Activated CD4-positive, alpha-beta T cell treated with anti-CD3 and anti-CD28 coated beads, Interleukin-2, amount 10 ng/mL, durations not matched to agents 7 days and 5 days (primary cell): ENCODE results near the gene NHLH2. TPM values are rescaled to one million over a fixed set of nuclear protein-coding genes. Genes with fewer than 3 reads are reported as not detected.

ENCODE experiments used
- CTCF ChIA-PET: fragments of 350-600 bp; sonication (Branson Sonifier 250); formaldehyde crosslinking; loops from one replicate; lab custom pipeline; 2021; ENCODE audit warnings: antibody characterized with exemption; lab: Charles Lee
- POLR2A ChIA-PET: fragments of 350-600 bp; sonication (Branson Sonifier 250); formaldehyde crosslinking; loops from one replicate; lab custom pipeline; 2021; ENCODE audit warnings: antibody characterized with exemption; lab: Charles Lee
- DNase-seq: peaks from one replicate; pipeline ENCODE4 v3.0.0-alpha.2; 2020
- H3K27ac Mint-ChIP-seq: one replicate; pipeline ENCODE4 v1.8.0; 2021; ENCODE audit warnings: mild to moderate bottlenecking, moderate library complexity, mixed read lengths
- H3K27me3 Mint-ChIP-seq: one replicate; pipeline ENCODE4 v1.8.0; 2021; ENCODE audit warnings: mixed read lengths
- H3K36me3 Mint-ChIP-seq: one replicate; pipeline ENCODE4 v1.8.0; 2021; ENCODE audit warnings: low read depth, mixed read lengths
- H3K4me1 Mint-ChIP-seq: one replicate; pipeline ENCODE4 v1.8.0; 2021; ENCODE audit warnings: mixed read lengths
- H3K4me3 Mint-ChIP-seq: one replicate; pipeline ENCODE4 v1.8.0; 2021; ENCODE audit warnings: mild to moderate bottlenecking, moderate library complexity, mixed read lengths
- H3K9me3 Mint-ChIP-seq: one replicate; pipeline ENCODE4 v1.8.0; 2021; ENCODE audit warnings: mixed read lengths
- total RNA-seq, 2 experiments: library from RNA; stranded (reverse); gene quantifications; one replicate each; pipeline ENCODE4 v1.2.3, GENCODE V29; 2021

The NHLH2 gene
- total RNA-seq, 2 experiments from 2014 or later, result not detected

DNA sequence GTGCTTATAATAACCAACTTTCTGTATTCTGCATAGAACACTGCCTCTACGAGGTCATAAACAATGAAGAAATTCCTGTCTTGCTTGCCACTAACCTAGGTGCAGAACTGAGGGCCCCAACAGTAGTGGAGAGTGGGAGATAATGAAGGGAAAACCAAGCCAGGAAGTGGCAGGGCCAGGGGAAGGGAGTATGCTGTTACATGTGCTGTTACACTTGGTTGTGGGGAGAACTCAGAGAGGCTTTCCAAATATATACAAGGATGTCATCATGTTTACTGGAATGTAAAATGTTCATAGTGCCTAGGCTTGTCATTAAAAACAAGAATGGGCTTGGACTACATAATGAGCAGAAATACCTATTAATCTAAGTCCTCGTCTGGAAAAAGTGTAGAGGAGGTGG, 31.1 kb downstream of the NHLH2 start:
- DNase-seq, result no peak
- no peak overlapping the region for H3K4me3 Mint-ChIP-seq
- H3K27ac Mint-ChIP-seq, result no peak overlapping the region
- no peaks in the 10 kb centered on the region for H3K36me3 Mint-ChIP-seq
- no peaks in the 10 kb centered on the region for H3K4me1 Mint-ChIP-seq
- CTCF ChIA-PET, result no interaction called here
- peaks cover 10% of the 10 kb centered on the region for H3K27me3 Mint-ChIP-seq
- H3K9me3 Mint-ChIP-seq, result no peaks in the 10 kb centered on the region
- POLR2A ChIA-PET, result no interaction called here

DNA sequence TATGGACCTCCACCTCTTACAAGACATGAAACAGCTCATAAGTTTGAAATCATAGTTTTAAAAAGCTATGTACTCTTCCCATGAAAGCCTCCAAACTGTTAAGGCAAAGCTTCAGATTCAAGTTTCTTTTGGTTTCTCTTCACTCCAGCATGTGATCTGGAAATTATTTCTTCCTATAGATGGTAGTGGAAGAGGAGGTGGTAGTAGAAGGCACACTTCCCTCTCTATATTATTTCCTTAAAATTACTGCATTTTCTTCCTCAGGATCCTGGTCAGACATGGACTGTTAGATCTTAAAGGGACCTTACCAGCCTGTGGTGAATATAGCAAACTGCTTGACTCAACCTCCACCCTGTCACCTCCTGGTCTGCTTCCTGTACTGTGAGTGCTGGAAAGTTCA, 31.9 kb downstream of the NHLH2 start:
- ChIA-PET POLR2A (no interaction called here), CTCF (no interaction called here)
- Mint-ChIP-seq H3K36me3 (no peaks in the 10 kb centered on the region), H3K4me1 (no peaks in the 10 kb centered on the region), H3K27me3 (peaks cover 7% of the 10 kb centered on the region), H3K27ac (no peak overlapping the region), H3K9me3 (no peaks in the 10 kb centered on the region), H3K4me3 (no peak overlapping the region)
- no peak for DNase-seq

GRCh38 chr1:115807723-115808122, 33.2 kb downstream of the NHLH2 start:
- no peaks in the 10 kb centered on the region for H3K4me1 Mint-ChIP-seq
- ChIA-PET POLR2A (no interaction called here), CTCF (interaction anchor here (0.7 kb wide), 1 partner anchor 213 kb away, joined by 3 read pairs; no protein-coding TSS in a partner anchor)
- no peaks in the 10 kb centered on the region for H3K9me3 Mint-ChIP-seq
- H3K4me3 Mint-ChIP-seq, result no peak overlapping the region
- peaks cover 12% of the 10 kb centered on the region for H3K27me3 Mint-ChIP-seq
- H3K27ac Mint-ChIP-seq, result no peak overlapping the region
- H3K36me3 Mint-ChIP-seq, result no peaks in the 10 kb centered on the region
- peak; percentile 71 for DNase-seq

- H3K9me3 Mint-ChIP-seq, result no peaks in the 10 kb centered on the region
- DNase-seq, result no peak
- no peaks in the 10 kb centered on the region for H3K36me3 Mint-ChIP-seq
- no peaks in the 10 kb centered on the region for H3K4me1 Mint-ChIP-seq
- peaks cover 16% of the 10 kb centered on the region for H3K27me3 Mint-ChIP-seq
- CTCF ChIA-PET, result interaction anchor here (0.6 kb wide), 1 partner anchor 21 kb away, joined by 4 read pairs; no protein-coding TSS in a partner anchor
- POLR2A ChIA-PET, result no interaction called here
- no peak overlapping the region for H3K4me3 Mint-ChIP-seq
- no peak overlapping the region for H3K27ac Mint-ChIP-seq
Observed at GRCh38 chr1:115805597-115805996, 35.3 kb downstream of the NHLH2 start.

DNA sequence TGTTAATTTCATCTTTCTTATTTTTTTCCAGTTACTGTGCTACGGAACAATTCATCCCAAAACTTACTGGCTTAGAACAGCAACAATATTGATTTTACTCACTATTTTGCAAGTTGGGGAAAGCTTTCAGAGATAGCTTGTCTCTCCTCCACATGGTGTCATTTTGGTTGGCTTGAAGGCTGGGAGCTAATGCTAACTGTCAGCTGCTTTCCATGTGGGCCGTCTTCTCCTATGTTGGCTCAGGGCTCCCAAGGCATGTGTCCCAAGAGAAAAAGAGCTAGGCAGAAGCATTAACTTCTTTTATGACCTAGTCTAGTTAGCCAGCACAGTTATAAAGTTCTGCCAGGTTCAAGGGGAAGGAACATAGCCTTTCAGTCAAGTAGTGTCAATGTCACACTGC, 38.5 kb downstream of the NHLH2 start:
- H3K9me3 Mint-ChIP-seq, result no peaks in the 10 kb centered on the region
- POLR2A ChIA-PET, result no interaction called here
- DNase-seq, result no peak
- H3K4me3 Mint-ChIP-seq, result no peak overlapping the region
- no peaks in the 10 kb centered on the region for H3K36me3 Mint-ChIP-seq
- H3K27ac Mint-ChIP-seq, result no peak overlapping the region
- H3K4me1 Mint-ChIP-seq, result no peaks in the 10 kb centered on the region
- peaks cover 26% of the 10 kb centered on the region for H3K27me3 Mint-ChIP-seq
- CTCF ChIA-PET, result no interaction called here

DNA sequence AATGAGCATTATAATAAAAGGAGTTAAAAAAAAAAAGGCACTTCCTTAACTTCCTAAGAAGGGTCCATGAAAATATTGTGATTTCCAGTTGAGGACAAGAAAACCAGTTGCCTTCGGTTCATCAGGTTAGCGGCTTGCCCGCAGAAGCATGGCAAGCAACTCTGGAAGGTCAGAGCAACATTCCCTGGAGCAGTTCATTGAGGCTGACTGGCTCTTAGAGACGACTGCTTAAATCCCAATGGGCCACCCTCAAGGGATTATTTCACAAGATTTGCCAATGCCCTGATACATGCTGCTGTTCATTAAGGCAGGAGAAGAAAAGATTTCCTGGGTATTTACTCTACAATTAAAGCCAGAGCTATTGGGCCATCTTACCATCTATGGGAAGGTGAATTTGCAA, 43.4 kb downstream of the NHLH2 start:
- no peaks in the 10 kb centered on the region for H3K9me3 Mint-ChIP-seq
- CTCF ChIA-PET, result no interaction called here
- POLR2A ChIA-PET, result no interaction called here
- H3K4me1 Mint-ChIP-seq, result no peaks in the 10 kb centered on the region
- no peaks in the 10 kb centered on the region for H3K36me3 Mint-ChIP-seq
- no peak overlapping the region for H3K4me3 Mint-ChIP-seq
- no peak for DNase-seq
- H3K27me3 Mint-ChIP-seq, result peaks cover 38% of the 10 kb centered on the region
- H3K27ac Mint-ChIP-seq, result no peak overlapping the region

DNA sequence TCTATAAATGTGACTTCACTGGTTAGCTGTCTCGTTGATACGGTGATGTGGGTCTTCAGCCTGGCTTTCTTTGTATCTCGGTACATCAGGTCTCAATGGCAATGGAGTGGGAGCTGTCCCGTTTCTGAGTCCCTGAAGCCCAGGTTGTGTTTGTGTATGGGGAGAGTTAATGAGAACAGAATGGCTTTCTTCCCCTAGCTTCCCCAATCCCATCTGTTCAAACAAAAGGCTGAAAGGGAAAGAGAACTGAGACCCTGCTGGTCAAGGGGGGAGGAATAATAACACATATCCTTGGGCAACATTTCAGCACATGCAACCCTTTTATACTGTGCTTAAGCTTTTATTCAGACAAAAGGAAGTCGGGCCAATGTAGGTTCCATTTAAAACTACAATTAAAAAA, 44.0 kb downstream of the NHLH2 start:
- Mint-ChIP-seq H3K27me3 (peaks cover 41% of the 10 kb centered on the region), H3K4me1 (no peaks in the 10 kb centered on the region), H3K4me3 (no peak overlapping the region), H3K27ac (no peak overlapping the region), H3K36me3 (no peaks in the 10 kb centered on the region), H3K9me3 (no peaks in the 10 kb centered on the region)
- POLR2A ChIA-PET, result no interaction called here
- CTCF ChIA-PET, result no interaction called here
- DNase-seq, result no peak

DNA sequence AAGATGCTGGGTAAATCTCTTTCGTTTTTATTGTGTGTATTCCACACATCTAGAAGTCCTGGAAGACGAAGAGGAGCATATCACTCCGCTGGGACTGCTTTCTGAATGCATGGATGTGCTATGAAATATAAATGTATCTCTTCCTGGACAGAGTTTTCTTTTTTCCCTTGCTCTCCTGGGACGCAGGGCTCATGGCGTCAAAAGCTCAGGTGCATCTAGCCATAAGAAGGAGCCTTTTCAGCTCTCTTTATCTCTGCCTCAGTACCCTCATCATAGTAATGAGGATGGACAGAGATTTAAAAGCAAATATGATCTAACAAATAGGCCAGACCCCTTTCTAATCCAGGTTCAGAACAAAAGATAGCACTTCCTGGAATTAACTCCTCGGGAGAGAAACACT, 44.9 kb downstream of the NHLH2 start:
- CTCF ChIA-PET, result no interaction called here
- Mint-ChIP-seq H3K27ac (no peak overlapping the region), H3K4me3 (no peak overlapping the region), H3K9me3 (no peaks in the 10 kb centered on the region), H3K27me3 (peaks cover 38% of the 10 kb centered on the region), H3K36me3 (no peaks in the 10 kb centered on the region), H3K4me1 (no peaks in the 10 kb centered on the region)
- POLR2A ChIA-PET, result no interaction called here
- DNase-seq, result no peak

DNA sequence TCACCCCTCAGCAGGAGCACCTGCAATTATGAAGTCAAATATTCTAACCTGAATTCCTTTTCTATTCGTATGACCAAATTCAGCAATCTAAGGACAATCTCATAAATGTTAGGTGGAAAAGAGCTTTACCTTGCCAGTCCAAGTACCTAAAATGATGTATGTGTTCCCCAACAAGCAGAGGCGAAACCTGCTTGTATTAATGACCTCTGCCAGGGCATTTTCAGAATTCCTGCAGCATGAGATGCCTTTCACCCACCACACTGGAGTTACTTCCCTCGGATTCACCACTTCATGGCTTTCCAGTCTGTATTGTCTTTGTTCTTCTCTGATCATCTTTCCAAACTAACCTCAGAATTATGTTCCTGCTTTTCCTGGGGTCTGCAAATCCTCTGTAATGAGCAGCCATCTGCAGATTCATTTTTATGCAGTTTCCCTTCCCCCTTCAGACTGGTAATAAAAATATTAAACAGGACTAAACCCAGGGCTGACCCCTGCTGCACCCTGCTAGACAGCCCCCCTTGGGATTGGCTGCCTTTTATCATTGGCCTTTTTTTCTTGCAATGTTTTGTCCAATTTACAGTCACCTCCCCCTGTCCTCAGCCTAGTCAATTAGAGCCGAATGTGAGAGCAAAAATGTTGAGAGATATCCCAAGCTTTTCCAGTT, 45.8 kb downstream of the NHLH2 start:
- ChIA-PET POLR2A (no interaction called here), CTCF (no interaction called here)
- no peaks in the 10 kb centered on the region for H3K36me3 Mint-ChIP-seq
- no peaks in the 10 kb centered on the region for H3K4me1 Mint-ChIP-seq
- H3K4me3 Mint-ChIP-seq, result no peak overlapping the region
- no peak for DNase-seq
- no peak overlapping the region for H3K27ac Mint-ChIP-seq
- peaks cover 38% of the 10 kb centered on the region for H3K27me3 Mint-ChIP-seq
- no peaks in the 10 kb centered on the region for H3K9me3 Mint-ChIP-seq

DNA sequence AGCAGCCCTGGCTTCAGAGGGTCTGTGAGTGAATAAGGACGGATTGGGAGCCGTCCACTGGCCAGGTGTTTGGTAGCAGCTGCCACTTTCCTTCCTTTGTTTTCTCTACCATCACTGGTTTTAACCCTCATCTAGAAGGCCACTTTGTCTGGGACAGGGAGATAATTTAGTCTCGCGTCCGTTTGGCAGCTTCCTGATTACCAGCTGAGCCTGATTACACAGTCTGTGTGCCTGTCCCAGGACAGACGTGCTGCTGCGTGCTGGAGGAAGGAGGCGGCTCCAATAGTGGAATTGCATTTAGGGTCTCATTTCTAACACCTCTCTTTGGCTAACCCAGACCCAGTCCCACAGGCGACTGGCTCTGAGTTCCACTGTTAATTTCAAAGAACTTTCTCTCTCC, 47.8 kb downstream of the NHLH2 start:
- CTCF ChIA-PET, result no interaction called here
- POLR2A ChIA-PET, result no interaction called here
- no peaks in the 10 kb centered on the region for H3K4me1 Mint-ChIP-seq
- no peak overlapping the region for H3K4me3 Mint-ChIP-seq
- DNase-seq, result no peak
- no peaks in the 10 kb centered on the region for H3K9me3 Mint-ChIP-seq
- no peaks in the 10 kb centered on the region for H3K36me3 Mint-ChIP-seq
- no peak overlapping the region for H3K27ac Mint-ChIP-seq
- H3K27me3 Mint-ChIP-seq, result peaks cover 34% of the 10 kb centered on the region

DNA sequence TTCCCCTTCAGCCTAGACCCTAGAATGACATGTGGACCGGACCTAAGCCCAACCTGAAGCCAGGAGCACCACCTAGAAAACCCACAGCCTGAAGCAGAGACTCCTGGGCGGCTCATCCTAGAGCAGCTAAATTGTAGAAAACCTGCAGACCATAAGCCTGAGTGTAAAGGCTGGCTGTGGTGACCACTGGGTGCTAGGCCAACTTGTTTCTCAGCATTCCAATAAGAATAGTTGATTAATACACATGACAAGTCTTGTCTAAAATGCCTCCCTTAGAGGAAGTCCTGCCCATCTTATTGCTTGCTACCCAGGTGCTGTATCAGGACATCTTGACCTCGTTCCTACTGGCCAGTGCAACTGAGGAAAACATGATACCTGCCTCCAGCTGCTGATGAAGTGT, 49.1 kb downstream of the NHLH2 start:
- H3K27me3 Mint-ChIP-seq, result peaks cover 40% of the 10 kb centered on the region
- no peak for DNase-seq
- POLR2A ChIA-PET, result no interaction called here
- peaks cover 2% of the 10 kb centered on the region for H3K9me3 Mint-ChIP-seq
- CTCF ChIA-PET, result no interaction called here
- no peak overlapping the region for H3K4me3 Mint-ChIP-seq
- no peaks in the 10 kb centered on the region for H3K36me3 Mint-ChIP-seq
- no peak overlapping the region for H3K27ac Mint-ChIP-seq
- H3K4me1 Mint-ChIP-seq, result no peaks in the 10 kb centered on the region

GRCh38 chr1:115790846-115791245, 50.1 kb downstream of the NHLH2 start:
- DNase-seq, result no peak
- Mint-ChIP-seq H3K4me3 (no peak overlapping the region), H3K27me3 (peaks cover 39% of the 10 kb centered on the region), H3K9me3 (peaks cover 2% of the 10 kb centered on the region), H3K36me3 (no peaks in the 10 kb centered on the region), H3K4me1 (no peaks in the 10 kb centered on the region), H3K27ac (no peak overlapping the region)
- CTCF ChIA-PET, result no interaction called here
- POLR2A ChIA-PET, result no interaction called here

DNA sequence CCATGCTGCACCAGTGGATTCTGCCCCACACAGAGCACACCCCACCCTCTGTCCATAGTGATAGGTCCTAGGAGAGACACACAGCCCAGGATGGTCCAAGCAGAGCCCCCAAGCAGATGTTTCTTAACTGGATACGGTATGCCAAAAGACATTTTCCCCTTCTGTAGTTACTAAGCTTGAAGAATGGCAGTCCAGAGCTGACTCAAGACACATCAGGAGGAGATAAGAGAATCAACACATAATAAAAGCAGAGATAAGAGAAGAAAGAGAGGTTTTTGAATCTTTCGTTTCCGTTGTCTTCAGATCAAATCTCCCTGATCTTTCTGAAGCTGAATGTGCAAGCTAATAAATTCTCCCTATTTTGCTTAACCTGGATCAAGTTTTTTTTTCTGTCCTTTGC, 50.6 kb downstream of the NHLH2 start:
- Mint-ChIP-seq H3K27me3 (peaks cover 38% of the 10 kb centered on the region), H3K4me1 (no peaks in the 10 kb centered on the region), H3K4me3 (no peak overlapping the region), H3K9me3 (peaks cover 2% of the 10 kb centered on the region), H3K27ac (no peak overlapping the region), H3K36me3 (no peaks in the 10 kb centered on the region)
- DNase-seq, result no peak
- ChIA-PET POLR2A (no interaction called here), CTCF (no interaction called here)
